H1 (cell line): ENCODE results near the gene C12orf56. TPM values are rescaled to one million over a fixed set of nuclear protein-coding genes. Genes with fewer than 3 reads are reported as not detected.

Experiments used
- CTCF ChIA-PET: fragments of 300-600 bp; sonication (Branson Sonifier 250); formaldehyde crosslinking; loops from one replicate; lab custom pipeline; 2021; ENCODE audit not compliant: partially characterized antibody; lab: Charles Lee
- POLR2A ChIA-PET: fragments of 300-600 bp; sonication (Branson Sonifier 250); formaldehyde crosslinking; loops from one replicate; lab custom pipeline; 2021; ENCODE audit warnings: inconsistent platforms; ENCODE audit not compliant: partially characterized antibody; lab: Charles Lee
- DNase-seq, 2 experiments: peaks; one replicate each; pipeline versions ENCODE4 v3.0.0 to v3.0.0-alpha.2; 2010 to 2022; ENCODE audit warnings: low spot score in 2 of 2, low read depth in 1 of 2, mixed read lengths in 1 of 2
- FAIRE-seq: peaks from 2 replicates; lab custom pipeline; 2011; peaks lifted over from hg19 to GRCh38; lab: Jason Lieb, UNC
- H2AFZ ChIP-seq: 2 replicates; pipeline ENCODE4 v1.8.1; 2012; ENCODE audit warnings: low read length, inconsistent platforms
- H2AK5ac ChIP-seq: 2 replicates; pipeline ENCODE4 v1.6.1; 2013; ENCODE audit warnings: low read depth, low read length
- H2BK120ac ChIP-seq: replicated peaks from 2 replicates; pipeline ENCODE3; 2013; ENCODE audit warnings: low read depth, low read length, inconsistent platforms
- H2BK12ac ChIP-seq: 2 replicates; pipeline ENCODE4 v1.6.1; 2013; ENCODE audit warnings: low read depth, low read length
- H2BK15ac ChIP-seq: 2 replicates; pipeline ENCODE4 v1.6.1; 2013; ENCODE audit warnings: low read length
- H2BK20ac ChIP-seq: 2 replicates; pipeline ENCODE4 v1.6.1; 2013; ENCODE audit warnings: low read length
- H2BK5ac ChIP-seq: 2 replicates; pipeline ENCODE4 v1.6.1; 2013; ENCODE audit warnings: low read depth, low read length
- H3K14ac ChIP-seq: 2 replicates; pipeline ENCODE4 v1.6.1; 2013; ENCODE audit warnings: inconsistent platforms; ENCODE audit not compliant: insufficient read length
- H3K18ac ChIP-seq: 2 replicates; pipeline ENCODE4 v1.6.1; 2013; ENCODE audit warnings: low read length; ENCODE audit errors: extremely low read depth
- H3K23ac ChIP-seq: 2 replicates; pipeline ENCODE4 v1.6.1; 2013; ENCODE audit warnings: inconsistent platforms; ENCODE audit not compliant: insufficient read length
- H3K23me2 ChIP-seq: 2 replicates; pipeline ENCODE4 v1.6.1; 2013; ENCODE audit warnings: low read depth, low read length
- H3K27ac ChIP-seq: 2 replicates; pipeline ENCODE4 v1.6.1; 2011; ENCODE audit warnings: low read depth, low read length, inconsistent platforms
- H3K27me3 ChIP-seq, 4 experiments: replicated peaks in 1 of 4; 1 replicate in 1 of 4; 2 replicates in 3 of 4; pipeline versions ENCODE4 v1.6.1 to v1.8.1; 2011 to 2013; ENCODE audit warnings: low read length in 3 of 4, mild to moderate bottlenecking in 3 of 4, inconsistent platforms in 2 of 4, mixed read lengths in 2 of 4, moderate library complexity in 1 of 4; ENCODE audit not compliant: control insufficient read depth in 3 of 4, insufficient read depth in 3 of 4; ENCODE audit errors: extremely low read depth in 1 of 4
- H3K36me3 ChIP-seq, 4 experiments: 2 replicates each; pipeline versions ENCODE4 v1.6.1 to v1.8.1; 2011 to 2013; ENCODE audit warnings: mild to moderate bottlenecking in 4 of 4, low read length in 3 of 4, moderate library complexity in 2 of 4, control low read depth in 1 of 4, inconsistent platforms in 1 of 4; ENCODE audit not compliant: insufficient read depth in 4 of 4, control insufficient read depth in 2 of 4
- H3K4ac ChIP-seq: replicated peaks from 2 replicates; pipeline ENCODE3; 2013; ENCODE audit warnings: low read length, low read depth, mixed read lengths, inconsistent platforms; ENCODE audit not compliant: insufficient read length
- H3K4me1 ChIP-seq, 4 experiments: replicated peaks in 1 of 4; 1 replicate in 1 of 4; 2 replicates in 3 of 4; pipeline versions ENCODE4 v1.6.1 to v1.8.1; 2011 to 2013; ENCODE audit warnings: low read length in 3 of 4, inconsistent platforms in 2 of 4, mixed read lengths in 1 of 4; ENCODE audit not compliant: insufficient read depth in 4 of 4, control insufficient read depth in 3 of 4
- H3K4me2 ChIP-seq, 2 experiments: 2 replicates each; pipeline versions ENCODE4 v1.6.1 to v1.8.1; 2011 to 2013; ENCODE audit warnings: low read depth in 2 of 2, low read length in 2 of 2, control low read depth in 1 of 2, inconsistent platforms in 1 of 2, mild to moderate bottlenecking in 1 of 2; ENCODE audit not compliant: insufficient read depth in 1 of 2
- H3K4me3 ChIP-seq, 4 experiments: fragments of 200-600, 300-600 bp in 1 of 4; sonication (generic), shearing (Covaris generic), sonication (Bioruptor Twin) in 1 of 4; 2 replicates each; pipeline versions ENCODE4 v1.5.1 to v1.8.1; 2011 to 2016; ENCODE audit warnings: low read length in 4 of 4, low read depth in 3 of 4, control low read depth in 2 of 4, inconsistent platforms in 2 of 4, mild to moderate bottlenecking in 2 of 4, mixed read lengths in 1 of 4, moderate library complexity in 1 of 4; ENCODE audit not compliant: insufficient read depth in 2 of 4; ENCODE audit errors: extremely low read depth in 1 of 4
- H3K56ac ChIP-seq: replicated peaks from 2 replicates; pipeline ENCODE3; 2013; ENCODE audit warnings: low read depth, mild to moderate bottlenecking, mixed read lengths, low read length, inconsistent platforms; ENCODE audit not compliant: insufficient read length
- H3K79me1 ChIP-seq: 2 replicates; pipeline ENCODE4 v1.6.1; 2013; ENCODE audit warnings: low read depth, low read length, control low read depth
- H3K79me2 ChIP-seq, 2 experiments: 2 replicates each; pipeline versions ENCODE4 v1.6.1 to v1.8.1; 2012 to 2013; ENCODE audit warnings: low read length in 2 of 2, mild to moderate bottlenecking in 2 of 2, inconsistent platforms in 1 of 2; ENCODE audit not compliant: insufficient read depth in 2 of 2, control insufficient read depth in 1 of 2
- H3K9ac ChIP-seq, 4 experiments: replicated peaks in 1 of 4; 1 replicate in 1 of 4; 2 replicates in 3 of 4; pipeline versions ENCODE4 v1.6.1 to v1.8.1; 2011 to 2013; ENCODE audit warnings: low read depth in 3 of 4, low read length in 3 of 4, control low read depth in 2 of 4, mild to moderate bottlenecking in 2 of 4, moderate library complexity in 2 of 4, inconsistent platforms in 1 of 4; ENCODE audit errors: extremely low read depth in 1 of 4
- H3K9me3 ChIP-seq, 2 experiments: 2 replicates each; pipeline versions ENCODE4 v1.6.1 to v1.8.1; 2012 to 2013; ENCODE audit warnings: mild to moderate bottlenecking in 2 of 2, moderate library complexity in 2 of 2, control low read depth in 1 of 2, inconsistent platforms in 1 of 2, low read depth in 1 of 2, low read length in 1 of 2, mixed read lengths in 1 of 2; ENCODE audit not compliant: insufficient read depth in 2 of 2
- H4K20me1 ChIP-seq, 2 experiments: replicated peaks in 1 of 2; 2 replicates each; pipeline versions ENCODE3 to v1.8.1; 2011 to 2013; ENCODE audit warnings: inconsistent platforms in 2 of 2, low read length in 2 of 2, mild to moderate bottlenecking in 1 of 2; ENCODE audit not compliant: insufficient read depth in 2 of 2, control insufficient read depth in 1 of 2
- H4K5ac ChIP-seq: 2 replicates; pipeline ENCODE4 v1.6.1; 2013; ENCODE audit warnings: low read length, low read depth, mixed read lengths, inconsistent platforms; ENCODE audit not compliant: insufficient read length
- H4K8ac ChIP-seq: 2 replicates; pipeline ENCODE4 v1.8.0; 2013; ENCODE audit warnings: mild to moderate bottlenecking, moderate library complexity, low read length, inconsistent platforms; ENCODE audit not compliant: insufficient read depth; ENCODE audit errors: extremely low read depth
- H4K91ac ChIP-seq: replicated peaks from 2 replicates; pipeline ENCODE3; 2013; ENCODE audit warnings: low read length, mixed read lengths, inconsistent platforms; ENCODE audit not compliant: insufficient read length
- BACH1 ChIP-seq: IDR thresholded peaks from 2 replicates; pipeline ENCODE4 v1.6.1; 2012; ENCODE audit warnings: low read length, improper control_type of control experiment
- JUND ChIP-seq: IDR thresholded peaks from 2 replicates; pipeline ENCODE4 v1.6.1; 2011; ENCODE audit warnings: mild to moderate bottlenecking, improper control_type of control experiment, low read length
- KDM5A ChIP-seq: fragments of 200-600 bp; IDR thresholded peaks from 2 replicates; pipeline ENCODE4 v1.7.1; 2012; ENCODE audit warnings: mild to moderate bottlenecking, low read length, inconsistent platforms, mixed read lengths
- RXRA ChIP-seq: IDR thresholded peaks from 2 replicates; pipeline ENCODE4 v1.6.1; 2011; ENCODE audit warnings: low read depth, mild to moderate bottlenecking, low read length, moderate library complexity; ENCODE audit not compliant: insufficient read depth
- TCF12 ChIP-seq: IDR thresholded peaks from 2 replicates; pipeline ENCODE4 v1.6.1; 2011; ENCODE audit warnings: low read depth, mild to moderate bottlenecking, low read length
- WGBS, 2 experiments: shearing (Covaris generic) in 1 of 2; methylation state at CpG; one replicate each; pipeline versions ENCODE4 v1.1.6 to v1.1.7; 2013 to 2015; ENCODE audit warnings: low lambda C conversion rate in 2 of 2, mixed read lengths in 2 of 2, inconsistent platforms in 1 of 2, low coverage in 1 of 2, missing lambda C conversion rate in 1 of 2; ENCODE audit not compliant: insufficient replicate concordance in 2 of 2, insufficient coverage in 1 of 2, insufficient read length in 1 of 2; ENCODE audit errors: extremely low coverage in 1 of 2, missing lambda C conversion rate in 1 of 2; 5-methylcytosine and 5-hydroxymethylcytosine counted together
- polyA plus RNA-seq, 7 experiments: library from polyadenylated mRNA; depleted of rRNA in 3 of 7; stranded (reverse) in 5 of 7; unstranded in 2 of 7; fragments of >200 nt in 5 of 7; fragments of 200-250 nt in 2 of 7; gene quantifications; 1 replicate in 5 of 7; 2 replicates in 1 of 7; 4 replicates in 1 of 7; pipeline versions ENCODE4 v1.2.1 to v1.2.3, GENCODE V29; 2011 to 2013; ENCODE audit warnings: missing spikeins in 2 of 7, mixed read lengths in 2 of 7
- total RNA-seq: library from RNA; stranded (reverse); fragmentation: NEBNext Ultra II Directional; extraction: Animal tissue kit (Norgen Biotek cat#: 25700); gene quantifications from 2 replicates; pipeline ENCODE4 v1.2.1, GENCODE V29; 2021

Gene C12orf56
- total and polyA plus RNA-seq, 2 of the 8 experiments (the other 6 are each of a cell fraction or from before 2014, with no cell fraction given) = 1.1 to 2.9 TPM

DNA sequence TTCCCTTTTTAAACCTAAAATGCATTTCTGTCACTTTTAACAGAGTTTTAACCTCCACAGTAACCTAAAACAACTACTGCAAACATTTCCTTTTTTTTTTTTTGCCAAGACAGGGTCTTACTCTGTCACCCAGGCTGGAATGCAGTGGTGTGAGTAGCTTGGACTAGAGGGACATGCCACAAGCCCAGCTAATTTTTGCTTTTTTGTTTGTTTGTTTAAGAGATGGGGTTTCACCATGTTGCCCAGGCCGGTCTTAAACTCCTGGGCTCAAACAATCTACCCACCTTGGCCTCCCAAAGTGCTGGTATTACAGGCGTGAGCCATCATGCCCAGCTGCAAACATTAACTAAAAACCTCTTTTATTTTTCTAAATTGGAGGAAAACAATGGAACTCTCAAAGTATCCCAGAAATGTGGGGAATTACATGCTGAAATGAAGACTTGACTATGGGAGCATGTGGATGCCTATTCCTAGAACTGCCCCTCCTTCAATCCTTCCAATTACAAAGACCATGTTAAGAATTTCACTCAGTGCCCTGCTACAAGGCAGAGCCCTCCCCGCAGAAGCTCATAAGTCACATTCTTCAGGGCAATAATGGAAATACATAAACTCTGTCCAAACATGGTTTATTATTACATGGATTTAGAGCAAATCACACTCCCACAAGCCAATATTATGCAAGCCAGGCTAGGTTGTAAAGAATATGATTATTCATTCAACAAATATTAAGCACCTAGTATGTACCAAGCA lies 66.9 kb downstream of the C12orf56 start:
- H2BK12ac ChIP-seq = no peak overlapping the region
- H3K79me1 ChIP-seq = no peaks in the 10 kb centered on the region
- H3K36me3 ChIP-seq = no peaks in the 10 kb centered on the region
- no peaks in the 10 kb centered on the region for H3K79me2 ChIP-seq
- H3K56ac ChIP-seq = no peak overlapping the region
- no peaks in the 10 kb centered on the region for H3K27me3 ChIP-seq
- ChIA-PET CTCF (interaction anchor here (0.6 to 1.1 kb wide), 4 partner anchors 51 to 814 kb away, joined by 3 to 5 read pairs (median 4); no protein-coding TSS in a partner anchor), POLR2A (interaction anchor here (1.1 kb wide), 1 partner anchor 82 kb away, joined by 3 read pairs; no protein-coding TSS in a partner anchor)
- H3K18ac ChIP-seq = no peak overlapping the region
- no peak overlapping the region for H3K4ac ChIP-seq
- H3K23ac ChIP-seq = no peak overlapping the region
- no peak overlapping the region for H2BK120ac ChIP-seq
- H2AK5ac ChIP-seq = no peak overlapping the region
- WGBS, 2 experiments = 62% methylated on average over 3 of the region's 3 CpGs; no CpG with 5 or more reads in 1 of the 2 experiments
- no peak overlapping the region for H2BK20ac ChIP-seq
- no peak overlapping the region for H3K4me3 ChIP-seq
- DNase-seq (no peak), FAIRE-seq (peak; percentile 7)
- H3K23me2 ChIP-seq = no peaks in the 10 kb centered on the region
- peaks cover 0 to 15% (median 6%) of the 10 kb centered on the region in 4 experiments; a peak in 3 of 7 replicates for H3K4me1 ChIP-seq
- H3K27ac ChIP-seq = no peak overlapping the region
- no peaks in the 10 kb centered on the region for H3K9me3 ChIP-seq
- TF ChIP-seq TCF12 (no peak), JUND (no peak), BACH1 (no peak), RXRA (no peak), KDM5A (no peak)
- H3K14ac ChIP-seq = no peak overlapping the region
- no peak overlapping the region for H3K9ac ChIP-seq
- H4K8ac ChIP-seq = no peak overlapping the region
- no peaks in the 10 kb centered on the region for H4K20me1 ChIP-seq
- H4K5ac ChIP-seq = no peak overlapping the region
- no peak overlapping the region for H4K91ac ChIP-seq
- H3K4me2 ChIP-seq = no peak overlapping the region
- no peak overlapping the region for H2BK5ac ChIP-seq
- no peak overlapping the region for H2BK15ac ChIP-seq
- no peak overlapping the region for H2AFZ ChIP-seq
